AG04450 (cell line): ENCODE results near the gene MBD5. TPM values are rescaled to one million over a fixed set of nuclear protein-coding genes. Genes with fewer than 3 reads are reported as not detected.

Experiments used
- CTCF ChIA-PET: fragments of 300-600, 350-600 bp; formaldehyde crosslinking; extraction: SDS; loops from one replicate; lab custom pipeline; 2022; ENCODE audit warnings: antibody characterized with exemption, inconsistent platforms; lab: Charles Lee
- POLR2A ChIA-PET: fragments of 350-600 bp; formaldehyde crosslinking; extraction: SDS; loops from one replicate; lab custom pipeline; 2021; ENCODE audit warnings: antibody characterized with exemption, inconsistent platforms; lab: Yijun Ruan, JAX
- DNase-seq: peaks from one replicate; pipeline ENCODE4 v3.0.0-alpha.2; 2011; ENCODE audit warnings: low read depth, low spot score
- H3K27ac ChIP-seq: one replicate; pipeline ENCODE4 v1.5.1; 2012; ENCODE audit warnings: low read depth, low read length, control low read depth
- H3K27me3 ChIP-seq: one replicate; pipeline ENCODE4 v1.6.0; 2012; ENCODE audit warnings: low read length; ENCODE audit not compliant: control insufficient read depth, insufficient read depth
- H3K4me3 ChIP-seq: 2 replicates; pipeline ENCODE4 v1.5.1; 2011; ENCODE audit warnings: mild to moderate bottlenecking, low read depth, low read length, control low read depth
- H3K9me3 ChIP-seq: 2 replicates; pipeline ENCODE4 v1.5.1; 2012; ENCODE audit warnings: low read length; ENCODE audit not compliant: control insufficient read depth, insufficient read depth
- CTCF ChIP-seq: IDR thresholded peaks from 2 replicates; pipeline ENCODE4 v1.5.1; 2011; ENCODE audit warnings: low read depth, low read length, control low read depth, inconsistent platforms
- polyA plus RNA-seq: library from polyadenylated mRNA; depleted of rRNA; stranded (reverse); fragments of >200 nt; gene quantifications from 2 replicates; pipeline ENCODE4 v1.2.3, GENCODE V29; 2011

MBD5 gene
- polyA plus RNA-seq, 1 experiment, result 40.4 TPM

GRCh38 chr2:148063633-148064032, 42.7 kb downstream of the MBD5 start:
- CTCF ChIA-PET, result no interaction called here
- no peak overlapping the region for H3K27ac ChIP-seq
- H3K9me3 ChIP-seq, result peaks cover 2% of the 10 kb centered on the region; the same call in 1 of the 2 replicates
- H3K4me3 ChIP-seq, result no peak overlapping the region
- no peaks in the 10 kb centered on the region for H3K27me3 ChIP-seq
- no peak for DNase-seq
- POLR2A ChIA-PET, result no interaction called here
- TF ChIP-seq CTCF, result no peak

- no peaks in the 10 kb centered on the region for H3K27me3 ChIP-seq
- CTCF ChIA-PET, result no interaction called here
- no peak overlapping the region for H3K4me3 ChIP-seq
- no peak overlapping the region for H3K27ac ChIP-seq
- no peak for TF ChIP-seq CTCF
- peaks cover 2% of the 10 kb centered on the region; the same call in 1 of the 2 replicates for H3K9me3 ChIP-seq
- POLR2A ChIA-PET, result no interaction called here
- DNase-seq, result no peak
These were observed 45.0 kb downstream of the MBD5 start for GRCh38 chr2:148065936-148066335.

GRCh38 chr2:148067801-148068200, 46.9 kb downstream of the MBD5 start:
- ChIA-PET CTCF (interaction anchor here (1.5 kb wide), 1 partner anchor 76 kb away, joined by 5 read pairs; no protein-coding TSS in a partner anchor), POLR2A (no interaction called here)
- no peak for DNase-seq
- Histone ChIP-seq H3K4me3 (no peak overlapping the region), H3K27me3 (no peaks in the 10 kb centered on the region), H3K9me3 (peaks cover 2% of the 10 kb centered on the region; the same call in 1 of the 2 replicates), H3K27ac (no peak overlapping the region)
- TF ChIP-seq CTCF, result no peak

GRCh38 chr2:148071351-148071750, 50.5 kb downstream of the MBD5 start:
- TF ChIP-seq CTCF, result no peak
- H3K27ac ChIP-seq, result no peak overlapping the region
- H3K4me3 ChIP-seq, result no peak overlapping the region
- no peak for DNase-seq
- no peaks in the 10 kb centered on the region for H3K27me3 ChIP-seq
- H3K9me3 ChIP-seq, result no peaks in the 10 kb centered on the region
- POLR2A ChIA-PET, result no interaction called here
- CTCF ChIA-PET, result no interaction called here

GRCh38 chr2:148096012-148096411, 75.1 kb downstream of the MBD5 start:
- no peak overlapping the region for H3K27ac ChIP-seq

More at GRCh38 chr2:148096012-148096411, 75.1 kb downstream of the MBD5 start:
- POLR2A ChIA-PET, result no interaction called here
- CTCF ChIA-PET, result interaction anchor here (1.2 kb wide), 1 partner anchor 106 kb away, joined by 4 read pairs; no protein-coding TSS in a partner anchor
- no peaks in the 10 kb centered on the region for H3K27me3 ChIP-seq
- DNase-seq, result no peak
- H3K4me3 ChIP-seq, result no peak overlapping the region
- TF ChIP-seq CTCF, result no peak
- no peaks in the 10 kb centered on the region for H3K9me3 ChIP-seq
